Activated naive CD4-positive, alpha-beta T cell treated with anti-CD3 and anti-CD28 coated beads for 36 hours (primary cell): ENCODE data around the gene PSAPL1. TPM values are rescaled to one million over a fixed set of nuclear protein-coding genes. Genes with fewer than 3 reads are reported as not detected.
A peak's percentile ranks its signal among the peaks of the same experiment; 100 is the strongest.

Experiments used
- CTCF ChIA-PET: fragments of 350-600 bp; sonication (Branson Sonifier 250); formaldehyde crosslinking; loops from one replicate; lab custom pipeline; 2021; ENCODE audit warnings: antibody characterized with exemption; lab: Charles Lee
- DNase-seq: peaks from one replicate; pipeline ENCODE4 v3.0.0-alpha.2; 2020
- H3K27ac Mint-ChIP-seq: one replicate; pipeline ENCODE4 v1.8.0; 2021; ENCODE audit warnings: mild to moderate bottlenecking, mixed read lengths
- H3K27me3 Mint-ChIP-seq: one replicate; pipeline ENCODE4 v1.8.0; 2021; ENCODE audit warnings: low read depth, mixed read lengths
- H3K36me3 Mint-ChIP-seq: one replicate; pipeline ENCODE4 v1.8.0; 2021; ENCODE audit warnings: low read depth, mixed read lengths
- H3K4me1 Mint-ChIP-seq: one replicate; pipeline ENCODE4 v1.8.0; 2021; ENCODE audit warnings: low read depth, mixed read lengths
- H3K4me3 Mint-ChIP-seq: one replicate; pipeline ENCODE4 v1.8.0; 2021; ENCODE audit warnings: mild to moderate bottlenecking, moderate library complexity, mixed read lengths
- H3K9me3 Mint-ChIP-seq: one replicate; pipeline ENCODE4 v1.8.0; 2021; ENCODE audit warnings: mixed read lengths
- intact Hi-C: fragments of 100-400 bp; cut with micrococcal nuclease; formaldehyde crosslinking; loops from one replicate; pipeline ENCODE4 v1.15.1; 2023
- total RNA-seq, 2 experiments: library from RNA; stranded (reverse); gene quantifications; one replicate each; pipeline ENCODE4 v1.2.3, GENCODE V29; 2021

The PSAPL1 gene, protein sequence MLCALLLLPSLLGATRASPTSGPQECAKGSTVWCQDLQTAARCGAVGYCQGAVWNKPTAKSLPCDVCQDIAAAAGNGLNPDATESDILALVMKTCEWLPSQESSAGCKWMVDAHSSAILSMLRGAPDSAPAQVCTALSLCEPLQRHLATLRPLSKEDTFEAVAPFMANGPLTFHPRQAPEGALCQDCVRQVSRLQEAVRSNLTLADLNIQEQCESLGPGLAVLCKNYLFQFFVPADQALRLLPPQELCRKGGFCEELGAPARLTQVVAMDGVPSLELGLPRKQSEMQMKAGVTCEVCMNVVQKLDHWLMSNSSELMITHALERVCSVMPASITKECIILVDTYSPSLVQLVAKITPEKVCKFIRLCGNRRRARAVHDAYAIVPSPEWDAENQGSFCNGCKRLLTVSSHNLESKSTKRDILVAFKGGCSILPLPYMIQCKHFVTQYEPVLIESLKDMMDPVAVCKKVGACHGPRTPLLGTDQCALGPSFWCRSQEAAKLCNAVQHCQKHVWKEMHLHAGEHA
- total RNA-seq: not detected

DNA sequence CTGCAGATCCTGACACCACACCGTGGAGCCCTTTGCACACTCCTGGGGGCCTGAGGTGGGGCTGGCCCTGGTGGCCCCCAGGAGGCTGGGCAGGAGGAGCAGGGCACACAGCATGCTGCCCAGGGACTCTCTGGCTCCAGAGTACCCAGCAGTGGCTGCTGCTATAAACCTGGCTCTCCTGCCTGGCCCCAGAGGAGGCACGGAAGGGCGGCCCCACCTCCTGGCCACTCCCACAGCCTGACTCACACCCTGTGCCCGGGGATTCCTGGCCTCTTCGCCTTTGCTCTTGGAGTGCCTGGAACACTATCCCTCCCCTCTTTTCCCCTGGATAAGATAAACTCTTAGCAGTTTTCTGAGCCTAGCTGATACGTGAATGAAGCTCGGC lies at the start of gene PSAPL1:
TSS of gene PSAPL1 (minus strand) at position 165 of the 385 bp plus-strand sequence. CDS start at position 114, 51 bp downstream.
- DNase-seq: peak; percentile 39
- Mint-ChIP-seq H3K4me1 (no peaks in the 10 kb centered on the region), H3K9me3 (no peaks in the 10 kb centered on the region), H3K4me3 (no peak within 1 kb of the TSS), H3K27me3 (no peaks in the 10 kb centered on the region), H3K36me3 (no peaks in the 10 kb centered on the region), H3K27ac (no peak within 1 kb of the TSS)
- CTCF ChIA-PET: no interaction called here
- intact Hi-C loops: no loop called here

DNA sequence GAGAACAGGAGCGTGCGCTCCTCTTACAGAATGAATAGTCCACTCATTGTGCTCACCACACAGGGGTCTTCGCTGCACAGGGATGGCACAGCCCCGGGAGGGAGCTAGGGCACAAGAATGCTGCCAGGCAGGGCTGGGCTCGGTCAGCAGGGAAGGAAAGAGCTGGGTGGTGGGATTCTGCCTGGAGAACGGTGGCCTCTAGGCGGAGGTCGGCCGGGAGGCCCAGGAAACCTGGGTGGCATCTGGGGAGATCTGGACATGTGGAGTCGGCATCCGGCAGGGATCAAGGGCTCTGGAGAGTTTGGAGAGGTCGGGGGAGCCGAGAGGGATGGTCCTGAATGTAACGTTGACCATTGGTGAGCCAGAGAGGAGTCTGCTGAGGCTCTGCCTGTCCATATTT lies 46.5 kb upstream of the PSAPL1 start:
- Mint-ChIP-seq H3K27ac (no peak overlapping the region), H3K27me3 (no peaks in the 10 kb centered on the region), H3K36me3 (no peaks in the 10 kb centered on the region), H3K4me3 (no peak overlapping the region), H3K9me3 (no peaks in the 10 kb centered on the region), H3K4me1 (no peaks in the 10 kb centered on the region)
- DNase-seq: no peak
- intact Hi-C loops: no loop called here
- CTCF ChIA-PET: no interaction called here

DNA sequence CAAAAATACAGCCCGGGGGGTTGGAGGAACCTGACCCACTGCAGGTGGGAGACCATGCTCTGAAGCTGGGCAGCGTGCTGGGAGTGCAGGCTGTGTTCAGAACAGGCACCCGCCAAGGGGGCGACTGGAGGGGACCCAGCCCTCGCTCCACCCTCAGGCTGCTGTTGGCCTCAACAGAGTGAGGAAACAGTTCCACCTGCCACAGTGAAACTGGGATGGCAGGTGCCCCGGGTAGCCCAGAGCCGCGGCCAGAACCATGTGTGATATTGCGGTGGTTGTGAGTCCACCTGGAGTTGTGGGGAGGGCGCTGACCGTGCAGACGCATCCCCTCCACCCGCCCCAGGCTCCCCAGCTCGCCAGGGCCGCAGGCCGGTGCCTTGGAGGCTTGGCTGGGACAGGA lies 45.7 kb upstream of the PSAPL1 start:
- CTCF ChIA-PET: no interaction called here
- no peak for DNase-seq
- Mint-ChIP-seq H3K4me1 (no peaks in the 10 kb centered on the region), H3K27me3 (no peaks in the 10 kb centered on the region), H3K9me3 (no peaks in the 10 kb centered on the region), H3K4me3 (no peak overlapping the region), H3K36me3 (no peaks in the 10 kb centered on the region), H3K27ac (no peak overlapping the region)
- intact Hi-C loops: no loop called here

DNA sequence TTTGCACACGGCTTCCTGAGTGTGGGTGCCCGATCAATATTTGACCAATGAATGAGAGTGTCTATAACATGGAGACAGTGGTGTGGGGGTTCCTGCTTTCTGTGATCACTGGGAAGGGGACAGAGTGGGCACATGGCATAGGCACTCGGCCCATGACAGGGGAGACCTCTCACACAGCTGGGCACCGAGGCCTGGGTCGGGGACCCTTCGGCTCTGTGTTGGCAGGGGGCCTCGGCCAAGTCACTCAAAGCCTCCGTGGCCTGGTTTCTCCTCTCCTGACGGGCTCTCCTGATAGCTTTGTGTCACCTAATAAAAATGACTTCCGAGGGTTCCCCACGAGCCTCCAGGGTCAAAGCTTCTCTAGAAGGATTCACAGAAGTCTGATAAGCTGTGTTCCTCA lies 43.9 kb upstream of the PSAPL1 start:
- no peak overlapping the region for H3K4me3 Mint-ChIP-seq
- CTCF ChIA-PET: no interaction called here
- DNase-seq: no peak
- no peak overlapping the region for H3K27ac Mint-ChIP-seq
- H3K36me3 Mint-ChIP-seq: no peaks in the 10 kb centered on the region
- no peaks in the 10 kb centered on the region for H3K27me3 Mint-ChIP-seq
- no peaks in the 10 kb centered on the region for H3K9me3 Mint-ChIP-seq
- H3K4me1 Mint-ChIP-seq: no peaks in the 10 kb centered on the region
- intact Hi-C loops: no loop called here

DNA sequence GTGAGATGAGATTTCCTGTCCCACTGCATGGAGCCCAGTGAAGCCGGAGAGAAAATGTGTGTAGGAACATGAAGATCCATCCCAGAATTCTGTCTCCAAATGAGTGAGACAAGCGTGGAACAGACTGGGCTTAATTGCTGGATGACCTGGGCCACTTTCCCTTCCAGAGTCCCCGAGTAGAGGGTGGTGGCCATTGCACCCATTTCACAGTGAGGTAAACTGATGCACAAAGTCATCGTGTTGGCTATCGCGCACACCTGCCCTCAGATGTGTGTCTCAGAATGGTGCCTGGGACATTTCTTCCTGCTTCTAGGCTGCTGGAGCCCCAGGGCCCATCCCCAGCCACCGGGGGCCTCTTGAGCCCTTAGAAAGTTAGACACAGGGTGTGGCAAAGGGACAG lies 43.0 kb upstream of the PSAPL1 start:
- no peak overlapping the region for H3K27ac Mint-ChIP-seq
- intact Hi-C loops: no loop called here
- CTCF ChIA-PET: no interaction called here

DNA sequence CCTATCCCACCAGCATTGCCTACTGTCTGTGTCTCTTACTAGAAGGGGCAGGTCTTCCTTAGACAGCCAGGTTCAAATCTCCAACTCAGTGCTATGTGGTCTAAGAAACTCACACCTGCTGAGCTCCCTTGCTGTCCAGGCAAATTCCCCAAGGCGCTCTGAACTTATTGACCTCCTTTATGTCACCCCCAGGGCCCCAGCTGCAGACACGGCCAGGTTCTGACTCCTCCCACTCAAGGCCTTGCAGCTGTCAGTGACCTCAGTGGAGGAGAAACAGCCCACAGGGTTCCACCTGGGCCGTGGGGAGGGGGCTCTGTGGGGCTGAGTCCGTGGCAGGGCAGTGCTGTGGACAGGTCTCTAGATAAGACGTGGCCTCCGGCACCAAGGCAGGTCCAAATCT lies 42.1 kb upstream of the PSAPL1 start:
- Mint-ChIP-seq H3K9me3 (no peaks in the 10 kb centered on the region), H3K4me3 (no peak overlapping the region), H3K4me1 (no peaks in the 10 kb centered on the region), H3K36me3 (no peaks in the 10 kb centered on the region), H3K27me3 (peaks cover 6% of the 10 kb centered on the region), H3K27ac (no peak overlapping the region)
- CTCF ChIA-PET: no interaction called here
- intact Hi-C loops: no loop called here
- DNase-seq: no peak

More for the DNA sequence above, 43.0 kb upstream of the PSAPL1 start:
- no peak overlapping the region for H3K4me3 Mint-ChIP-seq
- no peaks in the 10 kb centered on the region for H3K4me1 Mint-ChIP-seq
- H3K27me3 Mint-ChIP-seq: no peaks in the 10 kb centered on the region
- H3K36me3 Mint-ChIP-seq: no peaks in the 10 kb centered on the region
- H3K9me3 Mint-ChIP-seq: no peaks in the 10 kb centered on the region
- no peak for DNase-seq

DNA sequence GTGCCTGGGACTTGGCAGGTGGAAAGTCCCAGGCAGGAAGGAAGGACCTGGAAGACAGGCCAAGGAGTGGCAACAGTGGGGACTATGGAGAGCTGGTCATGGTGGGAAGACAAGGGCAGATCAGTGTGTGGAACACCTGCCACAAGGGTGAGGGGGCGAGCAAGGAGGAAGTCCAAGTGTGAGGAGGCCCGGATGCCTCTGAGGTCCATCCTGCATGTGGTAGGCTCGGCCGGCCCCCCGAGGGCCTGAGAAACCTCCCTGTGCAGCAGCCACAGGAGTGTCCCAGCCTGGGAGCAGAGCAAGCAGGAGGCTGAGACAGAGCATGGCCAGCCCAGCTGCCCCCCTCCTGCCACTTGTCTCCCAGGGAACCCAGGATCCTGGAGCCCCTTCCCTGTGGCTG lies 40.5 kb upstream of the PSAPL1 start:
- H3K27ac Mint-ChIP-seq: no peak overlapping the region
- intact Hi-C loops: no loop called here
- peaks cover 6% of the 10 kb centered on the region for H3K27me3 Mint-ChIP-seq
- no peak overlapping the region for H3K4me3 Mint-ChIP-seq
- no peaks in the 10 kb centered on the region for H3K9me3 Mint-ChIP-seq
- DNase-seq: no peak
- H3K4me1 Mint-ChIP-seq: no peaks in the 10 kb centered on the region
- no peaks in the 10 kb centered on the region for H3K36me3 Mint-ChIP-seq
- CTCF ChIA-PET: no interaction called here

DNA sequence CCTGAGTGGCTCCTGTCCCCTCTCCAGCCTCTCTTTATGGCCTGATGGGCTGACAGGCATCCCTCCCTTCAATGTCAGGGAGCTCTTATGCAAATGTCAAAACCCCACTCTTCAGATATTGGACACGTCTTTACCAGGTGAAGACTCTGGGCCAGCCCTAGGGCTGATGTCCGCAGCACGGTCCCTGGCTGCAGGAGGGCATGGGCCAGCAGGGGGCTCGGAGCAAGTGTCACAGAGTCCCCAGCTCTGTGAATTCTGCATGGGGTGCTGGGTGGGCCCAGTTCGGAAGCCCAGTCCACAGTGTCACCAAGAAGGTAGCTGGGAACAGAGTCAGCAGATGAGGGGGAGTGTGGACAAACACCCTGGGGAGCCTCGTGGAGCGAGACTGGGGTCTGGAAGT lies 39.6 kb upstream of the PSAPL1 start:
- intact Hi-C loops: no loop called here

DNA sequence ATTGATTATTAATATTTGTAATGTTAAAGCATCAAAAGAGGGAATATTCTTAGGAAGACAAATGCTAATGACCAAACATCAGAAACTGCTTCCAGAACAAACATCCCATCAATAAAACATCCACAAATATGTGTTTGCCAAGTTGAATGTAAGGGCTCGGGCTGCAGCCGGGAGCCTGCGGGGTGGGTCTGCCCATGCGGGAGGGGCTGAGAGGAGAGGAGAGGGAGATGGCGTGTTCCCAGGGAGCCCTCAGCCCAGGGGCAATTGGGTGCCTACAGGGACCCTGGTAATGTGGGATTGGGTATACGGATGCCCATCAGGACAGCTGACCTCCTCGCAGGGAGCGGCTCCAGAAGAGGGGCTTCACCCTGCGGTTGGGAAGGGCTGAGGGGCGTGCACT lies 38.4 kb upstream of the PSAPL1 start:
- Mint-ChIP-seq H3K36me3 (no peaks in the 10 kb centered on the region), H3K27me3 (peaks cover 6% of the 10 kb centered on the region), H3K27ac (no peak overlapping the region), H3K4me3 (no peak overlapping the region), H3K4me1 (no peaks in the 10 kb centered on the region), H3K9me3 (no peaks in the 10 kb centered on the region)
- CTCF ChIA-PET: no interaction called here
- intact Hi-C loops: no loop called here
- DNase-seq: no peak

More for the DNA sequence above, 39.6 kb upstream of the PSAPL1 start:
- Mint-ChIP-seq H3K27ac (no peak overlapping the region), H3K4me3 (no peak overlapping the region), H3K9me3 (no peaks in the 10 kb centered on the region), H3K36me3 (no peaks in the 10 kb centered on the region), H3K27me3 (peaks cover 6% of the 10 kb centered on the region), H3K4me1 (no peaks in the 10 kb centered on the region)
- CTCF ChIA-PET: no interaction called here
- DNase-seq: no peak

DNA sequence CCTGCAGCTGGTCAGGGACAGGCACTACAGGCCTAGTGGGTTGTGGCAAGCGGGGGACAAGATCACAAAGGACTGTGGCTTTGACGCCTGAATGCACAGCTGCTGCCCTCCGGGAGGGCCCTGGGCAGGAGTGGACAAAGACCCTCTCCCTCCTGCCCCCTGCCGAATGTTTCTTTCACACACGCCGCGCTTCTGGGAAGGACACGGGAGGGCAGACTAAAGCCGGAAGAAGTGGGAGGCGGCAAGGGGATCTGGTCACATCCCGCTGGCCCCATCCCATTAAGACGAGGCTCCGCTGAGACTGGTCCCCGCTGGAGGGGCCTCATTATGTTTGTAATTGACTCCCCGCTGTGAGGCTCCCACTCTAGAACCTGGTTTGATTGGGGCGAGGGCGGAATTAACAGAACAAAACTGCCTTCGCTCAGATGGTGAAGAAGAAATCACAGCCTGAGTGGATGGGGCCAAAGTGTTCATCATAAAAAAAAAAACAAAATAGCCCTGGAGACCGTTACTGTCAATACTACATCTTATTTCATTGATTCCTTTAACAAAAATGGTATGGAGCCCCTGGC lies 37.8 kb upstream of the PSAPL1 start:
- H3K27ac Mint-ChIP-seq: no peak overlapping the region
- intact Hi-C loops: no loop called here
- no peaks in the 10 kb centered on the region for H3K9me3 Mint-ChIP-seq
- CTCF ChIA-PET: no interaction called here
- H3K27me3 Mint-ChIP-seq: peaks cover 6% of the 10 kb centered on the region
- no peak for DNase-seq
- no peak overlapping the region for H3K4me3 Mint-ChIP-seq
- no peaks in the 10 kb centered on the region for H3K36me3 Mint-ChIP-seq
- no peaks in the 10 kb centered on the region for H3K4me1 Mint-ChIP-seq

DNA sequence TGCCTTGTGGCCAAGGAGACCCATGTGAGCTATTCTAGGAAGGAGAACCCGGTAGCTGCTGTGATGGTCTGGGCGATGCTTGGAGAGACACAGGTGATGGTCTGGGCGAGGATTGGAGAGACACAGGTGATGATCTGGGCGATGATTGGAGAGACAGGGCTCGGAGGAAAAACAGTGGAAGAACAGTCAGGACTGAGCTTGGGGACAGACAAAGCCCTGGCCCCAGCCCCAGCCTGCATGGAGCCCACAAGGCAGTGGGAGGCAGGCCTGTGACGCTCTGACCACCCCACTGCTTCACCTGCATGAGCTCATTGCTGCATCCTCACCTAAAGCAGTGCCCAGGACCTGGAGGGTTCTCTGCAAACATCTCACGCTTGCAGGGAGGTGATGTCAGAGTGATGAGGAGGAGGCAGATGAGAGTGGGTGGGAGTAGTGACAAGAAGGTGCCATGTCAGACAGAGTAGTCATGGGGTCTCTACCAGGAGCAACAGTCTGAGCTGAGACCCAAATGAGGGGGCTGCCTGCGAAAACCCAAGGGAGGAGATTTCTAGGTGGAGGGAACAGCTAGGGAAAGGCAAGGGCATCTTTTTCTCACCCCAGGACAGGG lies 35.9 kb upstream of the PSAPL1 start:
- Mint-ChIP-seq H3K4me1 (no peaks in the 10 kb centered on the region), H3K36me3 (no peaks in the 10 kb centered on the region), H3K27ac (no peak overlapping the region), H3K4me3 (no peak overlapping the region), H3K9me3 (peaks cover 1% of the 10 kb centered on the region), H3K27me3 (peaks cover 6% of the 10 kb centered on the region)
- DNase-seq: no peak
- intact Hi-C loops: no loop called here
- CTCF ChIA-PET: no interaction called here

DNA sequence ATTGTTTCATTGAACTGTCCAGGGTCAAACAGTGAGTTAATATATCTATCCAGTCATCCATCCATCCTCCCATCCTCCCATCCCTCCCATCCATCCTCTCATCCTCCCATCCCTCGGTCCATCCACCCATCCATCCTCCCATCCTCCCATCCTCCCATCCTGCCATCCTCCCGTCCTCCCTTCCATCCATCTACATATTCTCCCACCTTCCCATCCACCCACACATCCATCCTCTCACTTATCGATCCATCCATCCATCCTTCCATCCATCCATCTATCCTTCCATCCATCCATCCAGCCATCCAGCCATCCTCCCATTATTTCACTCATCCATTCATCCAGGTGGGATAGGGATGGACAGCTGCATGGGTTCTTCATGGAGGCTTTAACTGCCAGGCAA lies 35.4 kb upstream of the PSAPL1 start:
- intact Hi-C loops: no loop called here
- no peaks in the 10 kb centered on the region for H3K4me1 Mint-ChIP-seq
- H3K4me3 Mint-ChIP-seq: no peak overlapping the region
- CTCF ChIA-PET: no interaction called here
- H3K9me3 Mint-ChIP-seq: peaks cover 2% of the 10 kb centered on the region
- no peak overlapping the region for H3K27ac Mint-ChIP-seq
- no peak for DNase-seq
- H3K27me3 Mint-ChIP-seq: peaks cover 6% of the 10 kb centered on the region
- no peaks in the 10 kb centered on the region for H3K36me3 Mint-ChIP-seq

DNA sequence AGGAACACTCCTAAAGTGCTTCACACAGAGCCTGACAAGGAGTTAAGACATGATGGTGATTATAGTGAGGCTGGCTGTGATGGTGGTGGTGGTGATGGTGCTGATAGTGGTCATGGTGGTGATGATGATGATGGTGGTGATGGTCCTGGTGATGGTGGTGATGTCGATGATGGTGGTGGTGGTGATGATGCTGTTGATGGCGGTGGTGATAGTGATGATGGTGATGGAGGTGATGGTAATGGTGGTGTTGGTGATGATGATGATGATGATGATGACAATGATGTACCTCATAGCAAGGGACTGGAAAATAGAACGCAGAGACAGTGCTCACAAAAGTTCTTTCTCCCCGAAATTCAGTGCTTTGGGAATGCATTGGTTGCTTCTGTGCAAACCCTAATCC lies 34.3 kb upstream of the PSAPL1 start:
- H3K36me3 Mint-ChIP-seq: no peaks in the 10 kb centered on the region
- no peak for DNase-seq
- intact Hi-C loops: no loop called here
- peaks cover 2% of the 10 kb centered on the region for H3K9me3 Mint-ChIP-seq
- H3K27ac Mint-ChIP-seq: no peak overlapping the region
- no peak overlapping the region for H3K4me3 Mint-ChIP-seq
- CTCF ChIA-PET: no interaction called here
- no peaks in the 10 kb centered on the region for H3K4me1 Mint-ChIP-seq
- H3K27me3 Mint-ChIP-seq: peaks cover 6% of the 10 kb centered on the region
